NB4 (cell line): ENCODE results near the gene SH3PXD2B.

Source experiments
- CTCF ChIP-seq: IDR thresholded peaks from one replicate; pipeline ENCODE4 v1.5.1; 2012; ENCODE audit warnings: low read depth, low read length
- MAX ChIP-seq: IDR thresholded peaks from 2 replicates; pipeline ENCODE4 v1.6.1; 2011; ENCODE audit warnings: low read depth, low read length
- POLR2A ChIP-seq: IDR thresholded peaks from 2 replicates; pipeline ENCODE4 v1.6.1; 2011; ENCODE audit warnings: mild to moderate bottlenecking; ENCODE audit not compliant: insufficient read length; ENCODE audit errors: extremely low read depth

GRCh38 chr5:172423379-172424110 is 30.8 kb downstream of the SH3PXD2B start:
- TF ChIP-seq CTCF (no peak), POLR2A (no peak), MAX (no peak)
